ENCODE data around the gene GRB2.

Gene GRB2

DNA sequence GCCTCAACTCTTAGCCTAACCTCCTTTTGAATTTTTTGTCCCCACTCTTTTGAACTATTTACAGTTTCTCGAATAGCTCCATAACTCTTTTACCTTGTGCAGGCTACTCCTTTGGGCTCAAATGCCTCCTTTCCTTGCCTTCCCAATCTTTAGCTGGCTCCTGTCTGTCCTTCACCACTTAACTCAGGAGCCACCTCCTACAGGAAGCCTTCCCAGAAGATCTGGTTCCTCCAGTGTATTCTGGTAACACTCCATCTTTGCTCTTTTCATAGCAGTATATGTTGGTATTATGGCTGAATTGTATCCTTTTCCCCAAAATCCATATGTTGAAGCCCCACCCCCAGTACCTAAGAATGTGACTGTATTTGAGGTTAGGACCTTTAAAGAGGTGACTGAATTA is 9.0 kb upstream of the GRB2 start:
- no peak for DNase-seq (ENCODE audit: low read depth, low spot score)

DNA sequence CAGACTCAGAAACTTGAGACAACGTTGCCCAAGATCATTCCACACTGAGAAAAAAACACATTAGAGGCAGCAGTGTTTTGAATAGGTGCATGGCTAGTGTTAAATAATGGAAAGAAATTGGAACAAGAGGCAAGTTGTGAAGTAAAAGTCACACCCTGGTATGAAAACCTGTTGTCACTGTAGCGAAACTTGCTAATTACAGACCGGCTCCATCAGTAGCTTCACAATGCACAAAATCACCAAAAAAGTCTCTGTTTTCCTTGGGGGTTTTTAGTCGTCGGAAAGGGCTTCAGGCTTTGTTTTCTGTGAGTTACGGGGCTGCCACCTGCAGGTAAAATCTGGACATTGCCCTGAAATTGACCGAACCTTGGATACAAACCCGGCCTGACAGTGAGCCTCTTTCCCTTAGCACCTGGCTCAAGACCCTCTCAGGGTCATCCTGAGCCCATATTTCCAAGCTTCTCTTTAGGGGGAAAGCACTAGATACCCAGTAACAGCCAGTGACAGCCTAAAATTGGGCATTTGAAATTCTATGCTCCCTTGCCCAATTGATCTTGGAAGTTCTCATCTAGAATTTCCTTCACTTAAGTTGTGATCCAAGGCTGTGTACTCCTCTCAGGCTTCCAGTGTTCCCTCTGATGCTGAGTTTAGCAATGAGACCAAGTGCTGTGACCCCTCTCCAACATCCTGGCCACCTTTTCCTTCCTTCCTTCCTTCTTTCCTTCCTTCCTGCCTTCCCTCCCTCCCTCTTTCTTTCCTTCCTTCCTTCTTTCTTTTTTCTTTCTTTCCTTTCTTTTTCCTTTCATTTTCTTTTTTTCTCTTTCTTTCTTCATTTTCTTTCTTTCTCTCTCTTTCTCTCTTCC is 7.2 kb upstream of the GRB2 start:
- peak; percentile 45 for DNase-seq (ENCODE audit: low read depth, low spot score)

DNA sequence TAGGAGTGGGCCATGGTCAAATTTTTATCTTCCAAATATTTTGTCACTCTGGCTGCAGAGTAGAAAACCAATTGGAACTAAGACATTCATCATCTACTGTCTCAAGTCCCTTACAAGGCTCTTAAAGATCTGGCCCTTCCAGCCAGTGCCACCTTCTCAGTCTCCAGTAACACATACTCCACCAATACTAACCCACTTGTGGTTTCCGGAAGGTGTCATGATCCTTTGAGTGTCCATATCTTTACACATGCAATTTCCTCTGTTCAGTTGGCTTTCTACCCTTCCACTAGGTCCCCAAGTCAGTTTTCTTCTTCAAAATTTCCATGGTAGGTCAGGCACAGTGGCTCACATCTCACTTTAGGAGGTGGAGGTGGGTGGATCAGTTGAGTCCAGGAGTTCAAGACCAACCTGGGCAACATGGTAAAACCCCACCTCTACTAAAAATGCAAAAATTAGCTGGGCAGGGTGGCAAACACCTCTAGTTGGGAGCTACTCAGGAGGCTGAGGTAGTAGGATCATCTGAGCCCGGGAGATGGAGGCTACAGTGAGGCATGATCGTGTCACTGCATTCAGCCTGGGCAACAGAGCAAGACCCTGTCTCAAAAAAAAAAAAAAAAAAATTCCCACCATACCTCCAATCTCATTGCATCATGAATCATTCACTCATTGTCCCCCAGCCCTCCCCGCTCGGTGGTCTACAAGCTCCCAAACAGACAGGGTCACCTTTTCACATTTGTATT is 6.0 kb upstream of the GRB2 start:
- no peak for DNase-seq (ENCODE audit: low read depth, low spot score)

DNA sequence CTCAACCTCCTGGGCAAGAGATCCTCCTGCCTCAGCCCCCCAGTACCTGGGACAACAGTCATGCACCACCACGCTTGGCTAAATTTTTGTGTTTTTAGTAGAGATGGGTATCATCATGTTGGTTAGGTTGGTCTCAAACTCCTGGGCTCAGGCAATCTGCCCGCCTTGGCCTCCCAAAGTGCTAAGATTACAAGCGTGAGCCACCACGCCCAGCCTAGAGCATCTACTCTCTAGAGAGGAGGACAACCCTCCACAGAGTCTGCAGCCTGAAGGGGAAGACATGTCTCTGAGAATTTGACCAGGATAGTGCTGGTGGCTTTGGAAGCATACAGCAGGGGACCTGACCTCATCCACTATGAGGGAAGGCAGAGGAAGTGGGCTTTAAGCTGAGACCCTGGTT is 4.7 kb upstream of the GRB2 start:
- no peak for DNase-seq (ENCODE audit: low read depth, low spot score)

DNA sequence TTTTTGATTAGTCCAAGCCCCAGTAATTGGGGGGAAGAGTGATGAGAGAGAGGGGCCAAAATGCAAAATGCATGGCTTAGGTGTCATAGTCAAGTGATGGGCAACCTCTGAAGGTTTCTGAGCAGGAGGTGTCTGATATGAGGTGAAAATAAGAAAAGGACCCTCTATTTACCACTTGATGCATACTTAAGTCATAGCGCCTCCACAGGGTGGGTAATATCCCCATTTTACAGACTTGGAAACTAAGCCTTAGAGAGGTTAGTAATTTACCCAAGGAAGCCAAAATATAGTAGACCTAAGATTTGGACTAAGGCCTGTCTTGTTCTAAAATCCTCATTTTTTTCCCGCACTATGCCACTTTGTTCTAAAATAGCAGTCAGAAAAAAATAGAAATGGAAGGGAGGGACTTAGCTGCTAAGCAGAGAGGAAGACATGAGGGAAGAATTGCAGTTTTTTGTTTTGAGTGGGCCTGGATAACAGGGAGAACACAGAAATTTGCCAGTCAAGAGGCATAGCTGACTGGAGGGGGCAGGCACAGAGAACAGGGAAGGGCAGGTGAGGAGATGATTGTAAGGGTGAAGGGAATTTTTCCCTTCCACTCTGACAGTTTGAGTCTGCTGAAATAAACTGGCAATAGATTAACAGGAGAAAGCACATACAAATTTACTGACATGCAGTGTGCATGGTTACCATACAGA is 2.3 kb upstream of the GRB2 start:
- no peak for DNase-seq (ENCODE audit: low read depth, low spot score)

DNA sequence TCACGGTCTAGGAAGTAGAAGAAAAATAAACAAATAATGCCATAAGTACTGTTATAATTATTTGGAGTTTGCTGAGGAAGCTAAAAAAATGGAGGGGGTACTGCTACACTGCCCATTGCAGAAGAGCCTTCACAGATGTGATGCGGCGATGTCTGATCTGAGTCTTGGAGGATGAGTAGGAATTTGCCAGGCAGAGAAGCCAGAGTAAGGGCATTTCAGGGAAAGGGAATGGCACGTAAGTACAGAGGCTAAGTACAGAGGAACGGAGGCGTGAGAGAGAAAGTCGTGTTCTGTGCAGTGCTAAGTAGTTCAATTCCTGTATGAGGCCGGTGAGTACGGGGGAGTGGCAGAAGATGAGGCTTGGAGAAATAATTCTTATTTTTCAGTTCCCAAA is 741 bp upstream of the GRB2 start:
- no peak for DNase-seq (ENCODE audit: low read depth, low spot score)

DNA sequence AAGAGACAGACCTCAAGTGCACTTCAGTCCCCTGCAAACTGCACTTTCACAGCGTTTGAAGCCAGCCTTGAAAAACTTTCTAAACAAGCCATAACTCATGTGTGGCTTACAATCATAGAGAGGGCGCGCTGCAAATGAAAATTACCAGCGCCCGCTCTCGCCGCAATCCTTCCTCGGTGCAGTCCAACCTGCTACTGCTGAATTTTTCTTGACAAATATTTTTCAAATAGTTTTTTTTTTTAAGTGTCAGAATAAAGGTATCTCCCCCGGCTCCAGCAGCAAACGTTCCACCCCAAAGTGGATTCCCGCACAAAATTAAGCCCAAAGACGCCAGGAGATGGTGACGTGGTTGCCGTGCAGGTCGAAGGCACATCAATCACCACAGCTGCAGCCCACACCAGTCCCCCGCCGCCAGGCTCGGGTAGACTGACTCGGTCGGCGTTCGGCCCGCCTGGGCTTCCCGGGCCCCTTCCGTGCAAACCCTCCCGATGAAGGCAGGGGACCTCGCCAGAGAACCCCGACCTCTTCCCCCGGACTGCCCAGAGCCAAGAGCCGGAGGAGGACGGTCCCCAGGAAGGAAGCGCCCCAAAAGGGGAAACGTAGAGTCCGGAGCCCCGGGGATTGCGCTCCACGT is 630 bp downstream of the GRB2 start:
- no peak for DNase-seq (ENCODE audit: low read depth, low spot score)

DNA sequence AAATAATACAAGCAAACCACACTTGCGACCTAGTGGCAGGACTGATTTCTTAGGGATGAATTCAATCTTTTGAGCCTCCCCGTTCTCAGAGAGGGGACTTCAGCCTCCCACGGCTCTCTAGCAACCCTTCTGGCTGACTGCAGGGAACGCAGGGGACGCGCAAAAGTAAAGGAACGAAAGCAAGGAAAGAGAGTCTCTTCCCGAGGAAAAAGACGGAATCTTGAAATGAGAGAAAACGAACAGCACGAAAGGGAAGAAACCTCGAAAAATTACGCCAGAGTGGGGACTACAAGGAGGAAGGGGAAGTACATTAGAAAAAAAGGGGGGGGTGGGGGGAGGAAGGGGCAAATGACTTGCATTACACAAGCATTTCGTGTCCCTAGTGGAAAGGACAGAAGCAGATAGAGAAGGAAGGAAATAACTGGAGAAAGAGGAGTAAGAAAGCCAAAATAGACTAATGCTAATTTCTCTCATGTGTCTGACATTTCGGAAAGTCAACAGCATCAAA is 1.2 kb downstream of the GRB2 start:
- DNase-seq (ENCODE audit: low read depth, low spot score) = no peak

DNA sequence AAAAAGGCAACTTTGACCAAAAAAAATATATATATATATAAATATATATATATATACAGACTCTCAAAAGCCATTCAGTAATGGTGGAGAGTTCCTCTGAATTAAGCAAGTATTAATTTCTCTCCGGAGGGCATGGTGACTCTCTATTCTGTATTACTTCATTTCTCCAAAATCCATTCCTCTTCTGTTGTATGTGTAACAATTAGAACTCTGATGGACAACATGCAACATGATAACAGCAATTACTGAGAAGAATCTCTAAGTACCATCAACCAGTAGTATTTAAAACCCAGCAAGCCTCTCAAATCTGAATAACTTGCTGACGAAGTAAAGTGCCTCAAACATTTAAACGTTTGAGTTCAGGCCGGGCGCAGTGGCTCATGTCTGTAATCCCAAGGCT is 2.3 kb downstream of the GRB2 start:
- DNase-seq (ENCODE audit: low read depth, low spot score) = no peak

DNA sequence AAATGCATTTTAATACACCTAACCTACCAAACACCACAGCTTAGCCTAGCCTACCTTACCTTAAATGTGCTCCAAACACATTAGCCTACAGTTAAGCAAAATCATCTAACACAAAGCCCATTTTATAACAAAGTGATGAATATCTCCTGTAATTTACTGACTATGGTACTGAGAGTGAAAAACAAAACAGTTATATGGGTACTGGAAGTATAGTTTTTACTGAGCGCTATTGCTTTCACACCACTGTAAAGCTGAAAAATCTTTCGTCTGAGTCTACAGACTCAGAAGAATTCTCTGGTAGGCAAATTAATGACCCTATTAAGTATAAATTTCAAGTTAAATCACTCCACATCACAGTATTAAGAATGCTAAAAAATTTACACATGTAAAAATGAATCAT is 3.5 kb downstream of the GRB2 start:
- no peak for DNase-seq (ENCODE audit: low read depth, low spot score)

DNA sequence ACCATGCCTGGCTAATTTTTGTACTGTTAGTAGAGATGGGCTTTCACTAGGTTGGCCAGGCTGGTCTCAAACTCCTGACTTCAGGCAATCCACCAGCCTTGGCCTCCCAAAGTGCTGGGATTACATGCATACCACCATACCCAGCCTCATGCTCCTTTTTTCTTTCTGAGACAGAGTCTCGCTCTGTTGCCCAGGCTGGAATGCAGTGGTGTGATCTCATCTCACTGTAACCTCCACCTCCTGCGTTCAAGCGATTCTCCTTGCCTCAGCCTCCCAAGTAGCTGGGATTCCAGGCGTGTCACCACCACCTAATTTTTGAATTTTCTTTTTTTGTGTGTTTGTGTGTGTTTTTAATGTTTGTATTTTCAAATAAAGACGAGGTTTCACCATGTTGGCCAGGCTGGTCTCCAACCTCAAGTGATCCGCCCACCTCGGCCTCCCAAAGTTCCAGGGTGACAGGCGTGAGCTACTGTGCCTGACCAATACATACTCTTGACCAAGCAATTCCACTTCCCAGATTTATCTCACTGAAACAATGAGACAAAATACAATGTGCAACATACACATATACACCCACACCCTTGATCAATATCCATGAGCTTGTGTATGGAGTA is 5.0 kb downstream of the GRB2 start:
- DNase-seq (ENCODE audit: low read depth, low spot score) = no peak

DNA sequence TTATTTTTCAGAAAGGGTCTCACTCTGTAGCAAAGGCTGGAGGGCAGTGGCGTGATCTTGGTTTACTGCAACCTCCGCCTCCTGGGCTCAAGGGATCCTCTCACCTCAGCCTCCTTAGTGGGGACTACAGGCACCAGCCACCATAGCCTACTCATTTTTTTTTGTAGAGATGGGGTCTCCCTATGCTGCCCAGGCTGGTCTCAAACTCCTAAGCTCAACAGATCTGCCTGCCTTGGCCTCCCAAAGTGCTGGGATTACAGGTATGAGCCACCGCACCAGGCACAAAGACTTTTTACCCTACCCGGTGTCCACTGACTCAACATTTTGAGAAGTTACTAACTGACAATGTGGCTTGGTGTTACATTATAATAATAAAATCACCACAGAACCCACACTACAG is 7.2 kb downstream of the GRB2 start:
- no peak for DNase-seq (ENCODE audit: low read depth, low spot score)

DNA sequence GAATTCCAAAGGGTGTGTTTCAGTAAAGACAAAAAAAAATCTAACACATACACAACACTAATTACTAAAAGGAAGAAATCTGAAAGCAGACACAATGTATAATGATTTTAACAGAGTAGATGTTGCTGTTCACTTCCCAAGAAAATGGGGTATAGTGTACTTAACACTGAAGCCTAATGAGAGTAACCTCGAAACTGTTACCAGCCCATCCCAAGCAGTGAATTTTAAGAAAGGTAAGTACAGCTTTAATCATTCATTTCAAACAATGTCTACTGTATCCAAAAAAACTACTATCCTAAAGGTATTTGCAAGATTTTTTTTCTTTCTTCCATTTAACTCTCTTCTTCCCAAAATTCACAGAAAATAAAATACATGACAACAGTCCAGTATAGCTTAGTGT is 8.3 kb downstream of the GRB2 start:
- DNase-seq (ENCODE audit: low read depth, low spot score) = no peak

DNA sequence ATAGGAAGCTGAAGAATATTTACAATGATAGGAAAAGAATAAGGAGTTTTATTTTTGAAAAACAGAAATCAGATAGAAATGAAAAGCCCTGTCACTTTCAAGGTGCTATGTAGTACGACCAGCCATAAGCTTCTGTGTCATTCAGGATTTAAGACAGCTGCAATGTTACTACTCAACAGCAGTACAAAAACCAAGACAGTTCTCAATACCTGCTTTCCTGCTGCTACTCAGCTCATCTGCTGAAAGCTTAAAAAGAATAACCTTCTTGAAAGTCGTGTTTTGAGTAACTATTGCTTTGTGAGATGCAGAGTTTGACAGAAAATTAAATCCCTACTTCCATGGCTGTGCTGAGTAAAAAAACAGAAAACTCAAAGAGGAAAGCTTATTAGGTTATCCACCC is 8.7 kb downstream of the GRB2 start:
- DNase-seq (ENCODE audit: low read depth, low spot score) = no peak

DNA sequence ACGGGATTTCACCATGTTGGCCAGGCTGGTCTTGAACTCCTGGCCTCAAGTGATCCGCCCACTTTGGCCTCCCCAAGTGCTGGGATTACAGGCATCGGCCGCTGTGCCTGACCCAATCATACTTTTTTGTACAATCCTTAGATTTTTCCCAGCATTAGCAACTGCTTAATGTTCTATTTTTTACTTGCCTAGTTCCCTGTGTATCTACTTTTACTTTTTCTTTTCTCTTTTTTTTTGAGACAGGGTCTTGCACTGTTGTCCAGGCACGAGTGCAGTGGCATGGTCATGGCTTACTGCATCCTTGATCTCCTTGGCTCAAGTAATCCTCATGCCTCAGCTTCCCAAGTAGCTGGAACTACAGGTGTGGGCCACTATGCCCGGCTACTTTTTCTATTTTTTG is 9.5 kb downstream of the GRB2 start:
- DNase-seq (ENCODE audit: low read depth, low spot score) = no peak

DNA sequence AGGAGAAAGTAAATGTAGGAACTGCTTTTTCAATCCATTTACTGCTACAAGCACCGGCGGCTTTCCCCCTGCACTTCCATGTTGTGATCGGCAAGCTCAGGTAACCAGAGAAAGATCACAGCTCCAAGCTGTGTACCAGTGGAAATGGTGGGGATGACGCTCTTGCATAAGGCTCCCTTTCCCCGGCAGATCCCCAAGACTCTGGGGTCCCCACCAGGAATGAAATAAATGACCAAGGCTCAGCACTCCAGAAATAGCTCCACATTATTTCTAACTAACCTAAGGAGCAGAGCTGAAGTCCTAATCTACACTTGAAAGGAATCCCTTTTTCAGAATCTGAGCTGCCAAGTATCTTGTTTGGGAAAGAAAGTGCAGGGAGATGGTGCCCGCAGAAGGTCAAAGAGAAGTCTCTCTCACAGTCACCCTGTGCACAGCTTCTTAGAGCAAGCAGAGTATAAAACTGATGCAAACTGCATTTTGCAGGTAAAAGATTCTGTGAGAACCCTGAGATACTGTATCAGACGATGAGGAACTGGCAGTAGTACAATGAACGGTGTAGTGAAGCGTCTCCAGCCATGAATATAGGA is 11.1 kb downstream of the GRB2 start:
- DNase-seq (ENCODE audit: low read depth, low spot score) = no peak

DNA sequence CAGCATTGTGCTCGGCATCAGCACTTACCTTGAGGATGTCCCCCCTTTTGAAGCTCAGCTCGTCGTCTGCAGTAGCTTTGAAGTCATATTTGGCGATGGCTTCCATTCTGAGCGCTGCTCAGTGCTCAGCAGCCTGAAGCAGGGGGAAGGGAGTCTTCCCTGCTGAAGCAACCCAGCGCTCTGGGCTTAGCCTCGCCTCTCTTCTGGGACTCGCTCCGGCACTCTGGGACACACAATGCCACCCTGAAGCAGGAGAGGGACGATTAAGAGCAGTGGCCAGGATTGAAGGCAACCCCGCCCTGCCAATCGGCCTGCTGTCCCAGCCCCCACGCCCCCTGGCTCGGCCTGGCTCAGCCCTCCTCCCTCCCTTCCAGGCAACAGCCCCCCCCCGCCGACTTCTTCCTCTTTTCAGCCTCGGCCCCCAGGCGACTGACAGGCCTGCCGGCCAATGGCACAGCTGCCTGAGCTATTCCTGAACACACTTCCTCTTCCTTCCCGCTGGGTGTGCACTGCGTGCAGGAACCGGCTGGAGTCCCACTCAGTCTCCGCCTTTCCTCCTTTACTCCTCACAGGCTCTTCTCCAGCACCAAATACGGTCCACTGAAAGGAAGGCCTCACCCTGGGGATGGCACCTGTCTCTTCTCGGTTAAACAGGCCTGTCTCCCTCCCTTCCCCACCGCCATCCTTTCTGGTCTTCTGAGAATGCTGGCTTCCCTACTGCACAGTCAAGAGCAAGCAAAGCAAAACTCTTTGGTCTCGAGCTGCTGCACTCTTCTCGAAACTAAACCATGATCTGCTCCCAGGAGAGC is 11.8 kb downstream of the GRB2 start:
- DNase-seq (ENCODE audit: low read depth, low spot score) = peak; percentile 56

DNA sequence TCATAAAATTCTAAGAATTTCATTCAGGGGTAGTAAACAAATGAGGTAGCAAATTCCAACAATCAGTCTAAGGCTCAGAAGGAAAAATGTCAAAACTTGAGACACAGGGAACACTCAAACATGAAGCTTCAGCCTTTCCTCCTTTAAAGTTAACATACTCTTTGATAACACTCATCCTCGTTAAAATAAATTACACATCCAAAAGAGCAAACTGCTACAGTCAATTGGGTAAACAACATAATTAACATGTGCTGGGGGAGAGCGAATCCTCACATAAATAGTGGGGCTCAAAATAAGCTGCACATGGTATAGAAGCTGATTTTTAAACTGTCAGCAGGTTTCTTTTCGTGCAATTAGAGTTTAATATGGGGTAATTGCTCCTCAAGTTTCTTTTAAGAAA is 12.9 kb downstream of the GRB2 start:
- no peak for DNase-seq (ENCODE audit: low read depth, low spot score)

DNA sequence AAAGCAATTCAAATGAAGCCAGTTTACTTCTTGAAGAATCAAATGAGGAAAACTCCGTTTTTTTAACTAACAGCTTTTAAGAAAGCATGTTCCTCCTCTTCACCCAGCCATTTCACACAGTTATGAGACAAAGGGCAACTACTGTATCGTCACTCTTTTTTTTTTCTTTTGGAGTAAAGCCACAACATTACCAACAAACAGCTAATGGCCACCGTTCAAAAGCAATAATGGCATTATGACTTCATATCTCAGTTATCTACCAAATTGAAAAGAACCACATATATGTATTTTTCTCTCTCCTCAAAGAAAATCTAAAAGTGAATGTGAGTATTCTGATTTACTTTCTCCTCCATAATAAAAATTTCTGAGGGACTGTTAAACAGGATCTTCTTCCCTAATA is 14.5 kb downstream of the GRB2 start:
- DNase-seq (ENCODE audit: low read depth, low spot score) = no peak

DNA sequence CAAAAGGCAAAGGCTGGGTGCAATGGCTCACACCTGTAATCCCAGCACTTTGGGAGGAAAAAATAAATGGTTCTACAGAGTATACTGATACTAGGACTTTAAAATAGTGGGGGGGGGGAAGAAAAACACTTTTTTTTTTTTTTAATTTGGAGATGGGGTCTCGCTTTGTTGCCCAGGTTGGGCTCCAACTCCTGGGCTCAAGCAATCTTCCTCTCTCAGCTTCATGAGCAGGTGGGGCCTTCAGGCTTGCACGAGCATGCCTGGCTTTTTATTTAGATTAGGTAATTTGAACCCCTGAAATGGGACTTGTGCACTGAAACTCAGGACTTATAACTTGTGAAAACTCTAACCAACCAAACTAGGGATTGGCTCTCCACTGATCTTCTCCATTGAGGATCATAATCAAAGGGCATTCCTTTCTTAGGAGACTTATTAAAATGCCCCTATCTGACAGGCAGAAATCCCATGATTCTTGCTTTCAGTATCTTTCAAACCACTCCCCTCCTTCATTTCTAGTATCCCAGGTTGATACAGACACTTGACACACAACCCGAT is 16.9 kb downstream of the GRB2 start:
- no peak for DNase-seq (ENCODE audit: low read depth, low spot score)

All from activated naive CD8-positive, alpha-beta T cell treated with anti-CD3 and anti-CD28 coated beads, Interleukin-2, amount 50 U/mL, for 16 hours (primary cell).